HepG2 (cell line): ENCODE results near the gene KLHL18. TPM values are rescaled to one million over a fixed set of nuclear protein-coding genes. Genes with fewer than 3 reads are reported as not detected.
A peak's percentile ranks its signal among the peaks of the same experiment; 100 is the strongest.

Source experiments
- ATAC-seq: fragments of 200-7000 bp; cut with Tn5 transposase; 3 replicates; pipeline ENCODE4 v1.9.1; 2020; ENCODE audit warnings: mild to moderate bottlenecking, moderate library complexity
- BruUV-seq: library from RNA; stranded (reverse); fragments of 400-500 nt; replicated peaks from 2 replicates; lab custom pipeline; 2021; lab: Mats Ljungman, UMichigan
- CTCF ChIA-PET: fragments of 300-600 bp; formaldehyde crosslinking; extraction: SDS; loops from one replicate; lab custom pipeline; 2021; ENCODE audit warnings: low total read pairs, inconsistent platforms, low intra/inter-chr PET ratio; lab: Yijun Ruan, JAX
- POLR2A ChIA-PET: fragments of 350-600 bp; sonication (Branson Sonifier 250); formaldehyde crosslinking; loops from one replicate; lab custom pipeline; 2020; ENCODE audit warnings: antibody characterized with exemption, inconsistent platforms; lab: Yijun Ruan, JAX
- DNase-seq: peaks from one replicate; pipeline ENCODE4 v3.0.0-alpha.2; 2015; ENCODE audit warnings: low spot score
- FAIRE-seq: peaks from 3 replicates; lab custom pipeline; 2011; peaks lifted over from hg19 to GRCh38; lab: Jason Lieb, UNC
- H2AFZ ChIP-seq: one replicate; pipeline ENCODE4 v1.6.1; 2011; ENCODE audit warnings: low read length, inconsistent platforms
- H3K27ac ChIP-seq: fragments of 300-600 bp; 3 replicates; pipeline ENCODE4 v1.8.0; 2011; ENCODE audit warnings: mixed run types, mild to moderate bottlenecking, mixed read lengths, low read length, inconsistent platforms; ENCODE audit not compliant: insufficient read depth; ENCODE audit errors: extremely low read length
- H3K27me3 ChIP-seq, 2 experiments: fragments of 200-600 bp in 1 of 2; 2 replicates in 1 of 2; 3 replicates in 1 of 2; pipeline versions ENCODE4 v1.6.0 to v1.8.0; 2011; ENCODE audit warnings: low read length in 2 of 2, mild to moderate bottlenecking in 2 of 2, moderate library complexity in 2 of 2, inconsistent platforms in 1 of 2; ENCODE audit not compliant: insufficient read depth in 2 of 2, control insufficient read depth in 1 of 2
- H3K36me3 ChIP-seq, 2 experiments: fragments of 200-600 bp in 1 of 2; replicated peaks in 1 of 2; 2 replicates in 1 of 2; 3 replicates in 1 of 2; pipeline versions ENCODE4 v1.5.1 to v1.8.0; 2011; ENCODE audit warnings: low read length in 2 of 2, inconsistent platforms in 1 of 2; ENCODE audit not compliant: insufficient read depth in 2 of 2, control insufficient read depth in 1 of 2
- H3K4me1 ChIP-seq: 2 replicates; pipeline ENCODE4 v1.5.1; 2012; ENCODE audit warnings: low read length, inconsistent platforms; ENCODE audit not compliant: insufficient read depth
- H3K4me2 ChIP-seq: 2 replicates; pipeline ENCODE4 v1.6.0; 2011; ENCODE audit warnings: low read depth, low read length, inconsistent platforms
- H3K4me3 ChIP-seq, 3 experiments: fragments of 200-600 bp in 1 of 3; sonication (generic), shearing (Covaris generic) in 1 of 3; replicated peaks in 1 of 3; 2 replicates each; pipeline ENCODE4 v1.5.1; 2011 to 2016; ENCODE audit warnings: low read length in 3 of 3, inconsistent platforms in 2 of 3, low read depth in 2 of 3, mild to moderate bottlenecking in 2 of 3, control low read depth in 1 of 3, mixed read lengths in 1 of 3; ENCODE audit not compliant: insufficient read depth in 1 of 3
- H3K79me2 ChIP-seq: one replicate; pipeline ENCODE4 v1.6.1; 2011; ENCODE audit warnings: low read length, inconsistent platforms; ENCODE audit not compliant: insufficient read depth
- H3K9ac ChIP-seq: 2 replicates; pipeline ENCODE4 v1.6.0; 2011; ENCODE audit warnings: mild to moderate bottlenecking, low read depth, low read length, inconsistent platforms; ENCODE audit not compliant: insufficient read depth
- H3K9me3 ChIP-seq: 2 replicates; pipeline ENCODE4 v1.5.1; 2012; ENCODE audit warnings: mild to moderate bottlenecking, low read length
- H4K20me1 ChIP-seq: 2 replicates; pipeline ENCODE4 v1.6.0; 2011; ENCODE audit warnings: inconsistent platforms, mild to moderate bottlenecking, low read length, moderate library complexity; ENCODE audit not compliant: insufficient read depth
- CENPX ChIP-seq: sonication (generic); formaldehyde crosslinking; IDR thresholded peaks from 2 replicates; pipeline ENCODE4 v1.9.0; 2021; ENCODE audit warnings: mild to moderate bottlenecking, missing genetic modification reagents, moderate library complexity
- DMAP1 ChIP-seq: IDR thresholded peaks from 2 replicates; pipeline ENCODE4 v1.6.1; 2016
- DPF2 ChIP-seq: sonication (generic); formaldehyde crosslinking; IDR thresholded peaks from 2 replicates; pipeline ENCODE4 v1.4.0; 2020; ENCODE audit warnings: mild to moderate bottlenecking, low read depth, missing genetic modification reagents, borderline replicate concordance
- HNF4A ChIP-seq: sonication (generic); formaldehyde crosslinking; IDR thresholded peaks from 2 replicates; pipeline ENCODE4 v1.4.0; 2020; ENCODE audit warnings: missing genetic modification reagents
- JUNB ChIP-seq: sonication (generic); formaldehyde crosslinking; IDR thresholded peaks from 2 replicates; pipeline ENCODE4 v1.8.0; 2022; ENCODE audit warnings: missing genetic modification reagents, mild to moderate bottlenecking, borderline replicate concordance
- KLF11 ChIP-seq: IDR thresholded peaks from 2 replicates; pipeline ENCODE4 v1.6.1; 2016; ENCODE audit warnings: missing compliant biosample characterization
- MAFK ChIP-seq, 2 experiments: IDR thresholded peaks in 1 of 2; conservative IDR thresholded peaks in 1 of 2; 2 replicates each; pipeline ENCODE4 v1.6.1; 2011; ENCODE audit warnings: improper control_type of control experiment in 2 of 2, low read length in 2 of 2
- MTA3 ChIP-seq: sonication (generic); formaldehyde crosslinking; IDR thresholded peaks from 2 replicates; pipeline ENCODE4 v1.4.0; 2020; ENCODE audit warnings: missing genetic modification reagents
- NFIB ChIP-seq: sonication (generic); formaldehyde crosslinking; IDR thresholded peaks from 2 replicates; pipeline ENCODE4 v1.9.0; 2021; ENCODE audit warnings: missing genetic modification reagents, mild to moderate bottlenecking, borderline replicate concordance
- PREB ChIP-seq: sonication (generic); formaldehyde crosslinking; IDR thresholded peaks from 2 replicates; pipeline ENCODE4 v1.4.0; 2020; ENCODE audit warnings: missing genetic modification reagents
- SMYD3 ChIP-seq: sonication (generic); formaldehyde crosslinking; IDR thresholded peaks from 2 replicates; pipeline ENCODE4 v1.8.1; 2023; ENCODE audit warnings: mild to moderate bottlenecking, missing genetic modification reagents
- ZNF121 ChIP-seq: sonication (generic); formaldehyde crosslinking; IDR thresholded peaks from 2 replicates; pipeline ENCODE4 v1.5.0; 2020; ENCODE audit warnings: mild to moderate bottlenecking, missing genetic modification reagents
- ZNF672 ChIP-seq: sonication (generic); formaldehyde crosslinking; IDR thresholded peaks from 2 replicates; pipeline ENCODE4 v1.8.1; 2022; ENCODE audit warnings: missing genetic modification reagents
- ZNF7 ChIP-seq: IDR thresholded peaks from 2 replicates; pipeline ENCODE4 v1.6.1; 2016; ENCODE audit warnings: missing biosample characterization, missing genetic modification reagents
- WGBS: methylation state at CpG from one replicate; pipeline ENCODE4 v1.1.6; 2017; ENCODE audit warnings: low lambda C conversion rate; 5-methylcytosine and 5-hydroxymethylcytosine counted together
- in situ Hi-C: cut with HindIII; loops from 2 replicates; pipeline ENCODE4 v1.10.0; 2017; ENCODE audit warnings: low pct_unique_long_range_greater_than_20kb; ENCODE audit not compliant: extremely low pct_ligation_motif_present
- intact Hi-C: fragments of 100-400 bp; cut with micrococcal nuclease; formaldehyde crosslinking; loops from one replicate; pipeline ENCODE4 v1.10.0; 2022; ENCODE audit not compliant: unreplicated experiment
- polyA plus RNA-seq, 8 experiments: library from polyadenylated mRNA; depleted of rRNA in 3 of 8; stranded (reverse) in 7 of 8; unstranded in 1 of 8; fragments of >200 nt; fragmentation: Illumina TruSeq in 4 of 8; extraction: Trizol in 4 of 8; gene quantifications; 2 replicates each; pipeline versions ENCODE4 v1.2.1 to v1.2.3, GENCODE V29; 2011 to 2016; ENCODE audit warnings: low read depth in 4 of 8, missing spikeins in 1 of 8, mixed read lengths in 1 of 8; ENCODE audit not compliant: insufficient read depth in 1 of 8
- total RNA-seq, 5 experiments: library from RNA; depleted of rRNA; stranded (reverse); fragments of >200 nt; fragmentation: Illumina TruSeq; extraction: Trizol; gene quantifications; 2 replicates each; pipeline ENCODE4 v1.2.3, GENCODE V29; 2016; ENCODE audit warnings: low read depth in 1 of 5
- TF ChIP-seq, protein P1 (sequence below): sonication (generic); formaldehyde crosslinking; IDR thresholded peaks from 2 replicates; pipeline ENCODE4; 2020; ENCODE audit warnings: missing genetic modification reagents, mild to moderate bottlenecking, borderline replicate concordance

The KLHL18 gene
- total and polyA plus RNA-seq, 2 of the 13 experiments (the other 11 are each of a cell fraction or from before 2014, with no cell fraction given), result 17.5 to 18.8 TPM

GRCh38 chr3:47314056-47314764 is 31.5 kb downstream of the KLHL18 start:
- Histone ChIP-seq H3K4me1 (peaks cover 14% of the 10 kb centered on the region), H2AFZ (no peak overlapping the region), H4K20me1 (no peaks in the 10 kb centered on the region), H3K4me3 (no peak overlapping the region), H3K9ac (no peak overlapping the region), H3K79me2 (no peaks in the 10 kb centered on the region), H3K4me2 (no peak overlapping the region), H3K9me3 (no peaks in the 10 kb centered on the region), H3K36me3 (peaks cover 2 to 4% of the 10 kb centered on the region in 2 experiments; a peak in 3 of 5 replicates), H3K27me3 (no peaks in the 10 kb centered on the region; a peak in 1 of 5 replicates), H3K27ac (no peak overlapping the region)
- DNase-seq (no peak), FAIRE-seq (no peak), ATAC-seq (no peak)
- POLR2A ChIA-PET, result no interaction called here
- in situ Hi-C loops, result no loop called here
- TF ChIP-seq JUNB (no peak), SMYD3 (no peak), NFIB (no peak), ZNF121 (CRISPR knock-in tag) (peak; percentile 90), HNF4A (peak; percentile 33; the same call in 1 of the 2 replicates)
- BruUV-seq, result no TSS peak
- CTCF ChIA-PET, result no interaction called here
- intact Hi-C loops, result no loop called here
- WGBS, result 97% methylated on average over 8 of the region's 8 CpGs

DNA sequence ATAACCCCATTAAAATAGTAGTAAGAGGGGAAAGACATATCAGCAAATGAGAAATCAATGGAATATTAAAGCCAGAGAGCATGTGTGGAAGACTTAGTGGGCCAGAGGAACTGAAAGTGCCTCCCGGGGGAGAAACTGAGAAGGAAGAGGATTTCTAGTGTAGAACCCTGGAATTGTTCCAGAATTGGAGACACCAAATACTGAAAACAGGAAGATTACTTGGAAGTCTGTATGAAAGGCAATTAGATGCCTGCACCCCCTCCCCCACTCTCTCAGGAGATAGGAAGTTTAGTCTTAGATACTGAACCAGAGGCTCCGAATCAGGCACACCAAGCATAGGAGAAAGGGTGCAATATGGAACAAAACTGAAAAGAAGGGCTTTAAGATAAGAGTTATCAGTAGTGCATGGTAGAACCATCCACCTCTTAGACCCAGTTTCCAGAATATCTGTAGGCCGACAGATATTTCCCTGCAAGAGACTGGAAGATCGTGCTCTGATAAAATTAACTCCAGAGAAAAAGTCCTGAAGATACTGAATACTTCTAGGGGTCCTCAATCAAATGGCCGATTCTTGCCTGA is 32.4 kb downstream of the KLHL18 start:
- no peak for ATAC-seq
- DNase-seq, result no peak
- CTCF ChIA-PET, result no interaction called here
- Histone ChIP-seq H3K4me2 (no peak overlapping the region), H3K4me3 (no peak overlapping the region), H3K79me2 (no peaks in the 10 kb centered on the region), H3K27me3 (no peaks in the 10 kb centered on the region; a peak in 1 of 5 replicates), H3K27ac (no peak overlapping the region), H3K4me1 (peaks cover 14% of the 10 kb centered on the region), H2AFZ (no peak overlapping the region), H3K36me3 (peaks cover 5 to 12% of the 10 kb centered on the region in 2 experiments; a peak in 4 of 5 replicates), H3K9ac (no peak overlapping the region), H4K20me1 (no peaks in the 10 kb centered on the region), H3K9me3 (no peaks in the 10 kb centered on the region)
- intact Hi-C loops, result no loop called here
- BruUV-seq, result no TSS peak
- FAIRE-seq, result no peak
- in situ Hi-C loops, result no loop called here
- POLR2A ChIA-PET, result no interaction called here
- WGBS, result 94% methylated on average over 5 of the region's 5 CpGs
- TF ChIP-seq ZNF672 (CRISPR knock-in tag) (no peak), DMAP1 (CRISPR knock-in tag) (no peak), MTA3 (no peak), MAFK (conservative IDR thresholded peaks at IDR 0.05 in 1 of 2, IDR thresholded peaks at IDR 0.05 in 1 of 2; ENCODE audit: low read length in 2 of 2) (no peak), ZNF7 (CRISPR knock-in tag) (no peak), DPF2 (CRISPR knock-in tag) (no peak), KLF11 (CRISPR knock-in tag) (no peak), PREB (no peak), CENPX (no peak)
- TF ChIP-seq, protein P1, sequence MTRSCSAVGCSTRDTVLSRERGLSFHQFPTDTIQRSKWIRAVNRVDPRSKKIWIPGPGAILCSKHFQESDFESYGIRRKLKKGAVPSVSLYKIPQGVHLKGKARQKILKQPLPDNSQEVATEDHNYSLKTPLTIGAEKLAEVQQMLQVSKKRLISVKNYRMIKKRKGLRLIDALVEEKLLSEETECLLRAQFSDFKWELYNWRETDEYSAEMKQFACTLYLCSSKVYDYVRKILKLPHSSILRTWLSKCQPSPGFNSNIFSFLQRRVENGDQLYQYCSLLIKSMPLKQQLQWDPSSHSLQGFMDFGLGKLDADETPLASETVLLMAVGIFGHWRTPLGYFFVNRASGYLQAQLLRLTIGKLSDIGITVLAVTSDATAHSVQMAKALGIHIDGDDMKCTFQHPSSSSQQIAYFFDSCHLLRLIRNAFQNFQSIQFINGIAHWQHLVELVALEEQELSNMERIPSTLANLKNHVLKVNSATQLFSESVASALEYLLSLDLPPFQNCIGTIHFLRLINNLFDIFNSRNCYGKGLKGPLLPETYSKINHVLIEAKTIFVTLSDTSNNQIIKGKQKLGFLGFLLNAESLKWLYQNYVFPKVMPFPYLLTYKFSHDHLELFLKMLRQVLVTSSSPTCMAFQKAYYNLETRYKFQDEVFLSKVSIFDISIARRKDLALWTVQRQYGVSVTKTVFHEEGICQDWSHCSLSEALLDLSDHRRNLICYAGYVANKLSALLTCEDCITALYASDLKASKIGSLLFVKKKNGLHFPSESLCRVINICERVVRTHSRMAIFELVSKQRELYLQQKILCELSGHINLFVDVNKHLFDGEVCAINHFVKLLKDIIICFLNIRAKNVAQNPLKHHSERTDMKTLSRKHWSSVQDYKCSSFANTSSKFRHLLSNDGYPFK (CRISPR knock-in tag), result no peak
